Activated T-helper 1 cell treated with anti-CD3 and anti-CD28 coated beads, Interleukin-12 subunit alpha, Interleukin-12 subunit beta, Interleukin-2, Interleukin-4 antibody, amounts not matched to agents 30 ng/mL and 10 ng/mL and 1 ng/mL, durations not matched to agents 14 hours and 24 hours and 36 hours (primary cell): ENCODE measurements around the gene SPEG. TPM values are rescaled to one million over a fixed set of nuclear protein-coding genes. Genes with fewer than 3 reads are reported as not detected.

ENCODE experiments used
- DNase-seq: peaks from one replicate; pipeline ENCODE4 v3.0.0; 2021; ENCODE audit warnings: low spot score
- H3K27ac Mint-ChIP-seq: one replicate; pipeline ENCODE4 v1.8.0; 2021; ENCODE audit warnings: mild to moderate bottlenecking, mixed read lengths
- H3K27me3 Mint-ChIP-seq: one replicate; pipeline ENCODE4 v1.8.0; 2022; ENCODE audit warnings: mild to moderate bottlenecking, moderate library complexity, mixed read lengths; ENCODE audit not compliant: insufficient read depth
- H3K36me3 Mint-ChIP-seq: one replicate; pipeline ENCODE4 v1.8.0; 2021; ENCODE audit warnings: low read depth, mixed read lengths
- H3K4me1 Mint-ChIP-seq: one replicate; pipeline ENCODE4 v1.8.0; 2021; ENCODE audit warnings: low read depth, mixed read lengths
- H3K4me3 Mint-ChIP-seq: one replicate; pipeline ENCODE4 v1.8.0; 2021; ENCODE audit warnings: mild to moderate bottlenecking, moderate library complexity, mixed read lengths
- H3K9me3 Mint-ChIP-seq: one replicate; pipeline ENCODE4 v1.8.0; 2021; ENCODE audit warnings: mixed read lengths
- intact Hi-C: fragments of 100-400 bp; cut with micrococcal nuclease; formaldehyde crosslinking; loops from one replicate; pipeline ENCODE4 v1.15.1; 2024
- total RNA-seq: library from RNA; stranded (reverse); gene quantifications from 2 replicates; pipeline ENCODE4 v1.2.3, GENCODE V29; 2022

Gene SPEG
- total RNA-seq, 1 donor from 2014 or later: 0.13 TPM

GRCh38 chr2:219421323-219421722, 13.3 kb upstream of the SPEG start:
- Mint-ChIP-seq H3K27me3 (peaks cover 16% of the 10 kb centered on the region), H3K4me3 (no peak overlapping the region), H3K27ac (no peak overlapping the region), H3K9me3 (no peaks in the 10 kb centered on the region), H3K4me1 (no peaks in the 10 kb centered on the region), H3K36me3 (no peaks in the 10 kb centered on the region)
- DNase-seq: no peak
- intact Hi-C loops: no loop called here

GRCh38 chr2:219422952-219423534, 11.6 kb upstream of the SPEG start:
- Mint-ChIP-seq H3K27ac (no peak overlapping the region), H3K27me3 (peaks cover 17% of the 10 kb centered on the region), H3K4me3 (no peak overlapping the region), H3K36me3 (no peaks in the 10 kb centered on the region), H3K9me3 (no peaks in the 10 kb centered on the region), H3K4me1 (no peaks in the 10 kb centered on the region)
- DNase-seq: no peak
- intact Hi-C loops: no loop called here

DNA sequence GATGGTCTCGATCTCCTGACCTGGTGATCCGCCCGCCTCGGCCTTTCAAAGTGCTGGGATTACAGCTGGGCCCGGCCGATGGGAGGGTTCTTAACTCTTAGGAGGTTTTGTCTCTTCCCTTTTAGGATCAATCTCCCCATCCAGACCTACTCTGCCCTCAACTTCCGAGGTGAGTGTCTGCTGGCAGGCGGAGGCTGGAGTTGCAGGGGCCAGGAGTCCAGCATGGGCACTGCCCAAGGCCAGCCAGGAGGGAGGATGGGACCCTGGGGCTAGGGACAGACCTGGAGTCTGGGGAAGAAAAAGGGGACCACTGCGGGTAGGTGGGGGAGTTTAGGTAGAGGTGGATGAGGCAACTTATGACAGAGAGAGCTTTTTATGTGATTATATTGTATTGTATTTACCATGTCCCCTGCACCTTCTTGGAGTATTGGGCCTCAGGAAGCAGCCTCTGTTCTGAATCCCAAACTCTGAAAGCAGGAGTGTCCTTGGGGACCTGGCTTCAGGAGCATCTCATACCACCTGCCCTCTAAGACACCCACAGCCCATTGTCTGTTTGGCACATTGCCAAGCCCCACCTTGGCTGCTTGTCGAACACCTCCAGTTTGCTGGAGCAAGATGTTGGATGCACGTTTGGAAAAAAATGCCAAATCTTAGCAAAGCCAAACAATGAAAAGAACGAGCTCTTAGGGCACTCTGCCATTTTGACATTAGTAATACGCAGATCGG, 10.8 kb upstream of the SPEG start:
- Mint-ChIP-seq H3K9me3 (no peaks in the 10 kb centered on the region), H3K27ac (no peak overlapping the region)
- intact Hi-C loops: no loop called here

DNA sequence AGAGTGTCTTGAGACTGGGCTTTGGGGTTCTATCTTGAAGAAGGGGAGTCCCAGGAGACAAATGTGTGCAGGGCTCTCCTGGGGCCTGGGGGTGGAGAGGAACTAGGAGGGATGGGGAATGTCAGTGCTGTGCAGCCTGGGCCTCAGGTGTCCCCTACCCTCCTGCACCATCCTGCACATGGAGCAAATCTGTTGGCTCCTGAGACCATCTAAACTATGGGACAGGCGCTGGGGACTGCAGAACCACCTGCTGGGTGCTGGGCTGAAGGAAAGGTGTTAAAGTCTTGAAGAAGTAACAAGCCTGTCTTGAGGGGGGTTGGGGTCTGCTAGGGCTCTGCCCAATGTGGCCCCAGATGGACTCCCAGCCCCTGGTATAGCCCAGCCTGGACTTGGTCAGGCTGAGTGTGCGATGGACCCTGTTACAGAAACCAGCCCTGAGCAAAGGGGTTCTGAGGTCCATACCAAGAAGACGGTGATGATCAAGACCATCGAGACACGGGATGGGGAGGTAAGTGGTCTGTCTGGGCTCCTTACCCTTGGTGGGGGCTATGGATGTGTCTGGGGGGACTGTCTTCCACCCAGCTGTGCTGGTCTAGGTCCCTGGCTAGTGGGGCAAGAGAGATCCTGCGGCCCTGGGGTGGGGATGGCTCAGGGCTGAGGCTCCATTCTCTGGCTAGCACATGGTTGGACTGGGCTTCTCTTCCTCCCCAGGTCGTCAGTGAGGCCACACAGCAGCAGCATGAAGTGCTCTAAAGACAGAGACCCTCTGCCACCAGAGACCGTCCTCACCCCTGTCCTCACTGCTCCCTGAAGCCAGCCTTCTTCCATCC, 9.2 kb upstream of the SPEG start:
- Mint-ChIP-seq H3K27ac (no peak overlapping the region), H3K4me3 (no peak overlapping the region), H3K27me3 (peaks cover 9% of the 10 kb centered on the region), H3K4me1 (no peaks in the 10 kb centered on the region), H3K9me3 (no peaks in the 10 kb centered on the region), H3K36me3 (no peaks in the 10 kb centered on the region)
- DNase-seq: no peak
- intact Hi-C loops: no loop called here

More for the DNA sequence above, 10.8 kb upstream of the SPEG start:
- Mint-ChIP-seq H3K4me1 (no peaks in the 10 kb centered on the region), H3K4me3 (no peak overlapping the region), H3K27me3 (peaks cover 17% of the 10 kb centered on the region), H3K36me3 (no peaks in the 10 kb centered on the region)
- DNase-seq: no peak

GRCh38 chr2:219426068-219426443, 8.6 kb upstream of the SPEG start:
- no peaks in the 10 kb centered on the region for H3K9me3 Mint-ChIP-seq
- no peak overlapping the region for H3K27ac Mint-ChIP-seq
- H3K36me3 Mint-ChIP-seq: no peaks in the 10 kb centered on the region
- peaks cover 9% of the 10 kb centered on the region for H3K27me3 Mint-ChIP-seq
- no peak overlapping the region for H3K4me3 Mint-ChIP-seq
- no peak for DNase-seq
- intact Hi-C loops: no loop called here
- no peaks in the 10 kb centered on the region for H3K4me1 Mint-ChIP-seq

DNA sequence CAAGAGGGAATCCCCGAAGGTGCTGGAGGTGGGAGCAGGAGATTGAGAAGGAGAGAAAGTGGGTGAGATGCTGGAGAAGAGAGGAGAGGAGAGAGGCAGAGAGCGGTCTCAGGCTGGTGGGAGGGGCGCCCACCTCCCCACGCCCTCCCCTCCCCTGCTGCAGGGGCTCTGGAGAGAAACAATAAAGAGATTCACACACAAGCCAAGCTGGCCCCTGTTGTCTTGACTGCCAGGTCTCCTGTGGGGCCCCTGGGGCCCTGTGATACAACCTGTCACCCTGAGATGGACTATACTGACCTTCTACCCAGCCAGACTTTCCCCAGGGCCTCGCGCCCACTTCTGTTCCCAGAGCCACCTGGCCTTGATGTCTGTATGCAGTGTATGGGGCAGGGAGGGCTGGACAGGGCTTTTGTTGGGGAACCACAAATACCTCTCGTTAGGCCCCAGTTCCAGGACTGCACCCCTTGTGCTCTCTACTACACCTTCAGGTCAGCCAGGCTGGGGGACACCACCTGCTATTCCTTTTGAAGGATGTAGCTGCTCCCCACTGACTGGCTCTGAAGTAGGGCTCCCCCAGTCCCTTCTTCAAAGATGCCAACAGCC, 8.0 kb upstream of the SPEG start:
- H3K4me3 Mint-ChIP-seq: no peak overlapping the region
- H3K9me3 Mint-ChIP-seq: no peaks in the 10 kb centered on the region
- intact Hi-C loops: no loop called here
- H3K27me3 Mint-ChIP-seq: peaks cover 9% of the 10 kb centered on the region
- H3K27ac Mint-ChIP-seq: no peak overlapping the region
- DNase-seq: no peak
- H3K36me3 Mint-ChIP-seq: no peaks in the 10 kb centered on the region
- H3K4me1 Mint-ChIP-seq: no peaks in the 10 kb centered on the region

DNA sequence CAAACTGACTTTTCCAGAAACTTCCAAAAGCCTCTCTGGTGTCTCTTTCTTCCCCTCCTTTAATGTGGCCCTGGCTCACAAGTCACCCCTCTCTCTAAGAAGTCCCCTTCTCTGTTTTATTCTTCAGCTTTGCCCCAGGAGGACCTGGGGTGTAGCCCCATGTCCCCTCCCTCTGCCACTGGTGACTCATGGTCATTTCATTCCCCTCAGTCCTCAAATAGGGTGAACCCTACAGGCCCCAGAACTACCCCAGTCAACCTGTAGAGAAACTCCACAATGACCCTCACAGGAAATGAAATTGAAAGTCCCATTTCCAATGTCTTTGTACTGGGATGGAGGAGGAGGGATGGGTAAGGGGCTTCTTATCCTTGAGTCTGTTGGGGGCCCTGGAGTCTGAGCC, 6.2 kb upstream of the SPEG start:
- Mint-ChIP-seq H3K27me3 (peaks cover 20% of the 10 kb centered on the region), H3K36me3 (no peaks in the 10 kb centered on the region), H3K4me1 (no peaks in the 10 kb centered on the region), H3K9me3 (no peaks in the 10 kb centered on the region), H3K27ac (no peak overlapping the region), H3K4me3 (no peak overlapping the region)
- intact Hi-C loops: no loop called here
- no peak for DNase-seq

DNA sequence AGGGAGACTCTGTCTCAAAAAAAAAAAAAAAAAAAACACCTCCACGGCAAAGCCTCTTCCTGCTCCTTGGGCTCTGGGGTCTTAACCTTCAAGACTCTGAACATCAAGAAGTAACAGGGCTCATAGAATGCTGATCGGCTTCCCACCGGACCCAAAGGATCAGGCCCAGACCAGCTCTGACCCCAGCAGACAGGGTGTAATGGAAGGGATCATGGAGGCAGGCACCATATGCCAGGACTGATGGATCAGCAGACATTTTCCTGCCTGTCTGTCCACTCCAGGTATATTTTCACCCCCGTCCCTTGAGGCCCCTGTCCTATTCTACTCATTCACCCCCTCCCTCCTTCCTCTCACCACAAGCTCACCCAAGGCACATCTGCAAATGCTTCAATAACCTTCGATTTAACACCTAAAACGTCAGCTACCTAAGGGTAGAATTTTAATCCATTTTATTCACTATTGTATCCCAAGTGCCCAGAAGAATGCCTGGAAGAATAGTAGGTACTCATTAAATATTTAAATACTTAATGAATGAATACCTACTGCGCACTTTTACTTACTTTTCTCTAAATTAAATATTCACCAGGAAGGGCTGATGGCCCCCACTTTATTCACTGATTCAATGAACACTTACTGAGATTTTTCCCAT, 4.6 kb upstream of the SPEG start:
- no peak overlapping the region for H3K4me3 Mint-ChIP-seq
- H3K27ac Mint-ChIP-seq: no peak overlapping the region
- H3K36me3 Mint-ChIP-seq: no peaks in the 10 kb centered on the region
- peaks cover 28% of the 10 kb centered on the region for H3K27me3 Mint-ChIP-seq
- no peak for DNase-seq
- H3K4me1 Mint-ChIP-seq: no peaks in the 10 kb centered on the region
- intact Hi-C loops: no loop called here
- no peaks in the 10 kb centered on the region for H3K9me3 Mint-ChIP-seq

- Mint-ChIP-seq H3K27ac (no peak overlapping the region), H3K4me1 (no peaks in the 10 kb centered on the region), H3K4me3 (no peak overlapping the region), H3K36me3 (no peaks in the 10 kb centered on the region), H3K27me3 (peaks cover 32% of the 10 kb centered on the region), H3K9me3 (no peaks in the 10 kb centered on the region)
- intact Hi-C loops: no loop called here
- no peak for DNase-seq
Observed at GRCh38 chr2:219430633-219431615, 3.7 kb upstream of the SPEG start.

DNA sequence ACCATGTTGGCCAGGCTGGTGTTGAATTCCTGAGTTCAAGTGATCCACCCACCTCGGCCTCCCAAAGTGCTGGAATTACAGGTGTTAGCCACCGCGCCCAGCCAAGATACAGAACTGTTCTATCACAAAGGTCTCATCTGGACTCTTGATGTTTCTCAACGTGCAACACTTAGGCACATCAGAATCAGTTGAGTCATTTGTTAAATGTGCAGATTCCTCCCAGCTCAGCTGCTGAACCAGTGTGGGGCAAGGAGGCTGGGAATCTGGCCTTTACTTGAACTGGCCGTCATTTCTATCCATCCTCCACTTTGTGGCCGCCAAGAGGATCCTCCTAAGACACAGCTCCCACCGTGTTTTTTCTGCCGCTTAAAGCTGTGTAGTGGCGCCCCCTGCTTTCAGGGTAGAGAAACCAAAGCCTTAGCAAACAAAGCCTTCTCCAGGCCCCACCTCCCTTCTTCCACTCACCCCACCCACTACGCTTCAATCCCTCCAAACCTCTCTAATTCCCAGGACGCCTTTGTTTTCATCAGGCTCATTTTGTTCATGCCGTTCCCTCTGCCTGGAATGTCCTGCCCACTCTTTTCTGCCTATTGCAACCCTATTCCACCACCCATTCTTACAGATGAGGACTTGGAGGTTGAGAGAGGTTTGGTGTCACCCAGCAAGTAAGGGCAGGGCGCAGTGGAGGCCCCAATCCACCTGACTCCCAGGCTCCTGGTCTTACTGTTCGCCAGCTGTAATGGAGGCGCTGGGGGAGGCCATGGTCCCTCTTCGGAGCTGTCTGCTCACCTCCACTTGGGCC, 776 bp upstream of the SPEG start:
- DNase-seq: no peak
- peaks cover 28% of the 10 kb centered on the region for H3K27me3 Mint-ChIP-seq
- H3K4me1 Mint-ChIP-seq: no peaks in the 10 kb centered on the region
- no peaks in the 10 kb centered on the region for H3K36me3 Mint-ChIP-seq
- intact Hi-C loops: loop anchor here (1.0 kb wide), 1 partner anchor 31 kb away; no protein-coding TSS in a partner anchor
- H3K9me3 Mint-ChIP-seq: no peaks in the 10 kb centered on the region
- H3K4me3 Mint-ChIP-seq: no peak overlapping the region
- no peak overlapping the region for H3K27ac Mint-ChIP-seq

- intact Hi-C loops: loop anchor here (1.0 kb wide), 1 partner anchor 31 kb away; no protein-coding TSS in a partner anchor
- no peaks in the 10 kb centered on the region for H3K36me3 Mint-ChIP-seq
- no peak overlapping the region for H3K4me3 Mint-ChIP-seq
- no peaks in the 10 kb centered on the region for H3K9me3 Mint-ChIP-seq
- H3K27me3 Mint-ChIP-seq: peaks cover 28% of the 10 kb centered on the region
- no peak for DNase-seq
- no peak overlapping the region for H3K27ac Mint-ChIP-seq
- no peaks in the 10 kb centered on the region for H3K4me1 Mint-ChIP-seq
Observed at GRCh38 chr2:219434468-219434717, 250 bp upstream of the SPEG start.
